LoVo (cell line): ENCODE data around the gene VPS51.
"Not testable (repeated sequence)": the region's sequence is repeated elsewhere in the genome, so short reads cannot be mapped to it uniquely, and the experiment has no call there.

ENCODE experiments used
- DNase-seq: peaks from one replicate; pipeline ENCODE4 v3.0.0-alpha.2; 2016; ENCODE audit warnings: low spot score

VPS51 gene

GRCh38 chr11:65107751-65108468 is 11.9 kb downstream of the VPS51 start:
- no peak for DNase-seq

GRCh38 chr11:65108469-65109123 is 12.6 kb downstream of the VPS51 start:
- DNase-seq = no peak

- DNase-seq = no peak
Measured at GRCh38 chr11:65109231-65110198, 13.5 kb downstream of the VPS51 start.

GRCh38 chr11:65110354-65110861 is 14.4 kb downstream of the VPS51 start:
- DNase-seq = peak; percentile 79

- no peak for DNase-seq
Measured at GRCh38 chr11:65111159-65111743, 15.2 kb downstream of the VPS51 start.

GRCh38 chr11:65111744-65112545 is 15.9 kb downstream of the VPS51 start, which contains the start of gene TM7SF2:
Gene TM7SF2 (plus strand): TSS chr11:65111872. CDS start chr11:65112016, 144 bp downstream.
- DNase-seq = peak; percentile 96

GRCh38 chr11:65112546-65113360 is 16.7 kb downstream of the VPS51 start:
- DNase-seq = peak; percentile 69

- DNase-seq = peak; percentile 26
Measured at GRCh38 chr11:65113361-65113756, 17.3 kb downstream of the VPS51 start.

GRCh38 chr11:65113839-65114238 is 17.8 kb downstream of the VPS51 start:
- no peak for DNase-seq

GRCh38 chr11:65114538-65115171 is 18.6 kb downstream of the VPS51 start:
- DNase-seq = no peak

- DNase-seq = no peak
Measured at GRCh38 chr11:65115361-65116082, 19.5 kb downstream of the VPS51 start.

GRCh38 chr11:65116370-65117205 is 20.6 kb downstream of the VPS51 start:
- peak; percentile 19 for DNase-seq

GRCh38 chr11:65117206-65118096 is 21.4 kb downstream of the VPS51 start, which contains the start of gene ZNHIT2:
Gene ZNHIT2 (minus strand): TSS chr11:65117701. CDS start chr11:65117653, 48 bp downstream.
- DNase-seq = peak; percentile 98

- no peak for DNase-seq
Measured at GRCh38 chr11:65118097-65118837, 22.3 kb downstream of the VPS51 start.

- DNase-seq = not testable (repeated sequence)
Measured at GRCh38 chr11:65118891-65119669, 23.1 kb downstream of the VPS51 start.
